HepG2 (cell line): Measurements from ENCODE around the gene SYNGR2. TPM values are rescaled to one million over a fixed set of nuclear protein-coding genes. Genes with fewer than 3 reads are reported as not detected.
A peak's percentile ranks its signal among the peaks of the same experiment; 100 is the strongest.

Experiments used
- CBX1 ChIP-seq: IDR thresholded peaks from one replicate; pipeline ENCODE4 v1.6.1; 2016; ENCODE audit warnings: antibody characterized with exemption, low read depth
- CREM ChIP-seq, 2 experiments: sonication (generic) in 1 of 2; formaldehyde crosslinking in 1 of 2; IDR thresholded peaks; 2 replicates each; pipeline versions ENCODE4 v1.4.0 to v1.6.1; 2016 to 2020; ENCODE audit warnings: antibody characterized with exemption in 1 of 2, mild to moderate bottlenecking in 1 of 2, missing genetic modification reagents in 1 of 2
- GZF1 ChIP-seq: sonication (generic); formaldehyde crosslinking; IDR thresholded peaks from 2 replicates; pipeline ENCODE4 v1.5.1; 2020; ENCODE audit warnings: mild to moderate bottlenecking, missing genetic modification reagents
- HMG20A ChIP-seq: IDR thresholded peaks from 2 replicates; pipeline ENCODE4 v1.6.1; 2016; ENCODE audit warnings: borderline replicate concordance
- HOXA7 ChIP-seq: sonication (generic); formaldehyde crosslinking; IDR thresholded peaks from 2 replicates; pipeline ENCODE4 v1.8.1; 2022; ENCODE audit warnings: mild to moderate bottlenecking, missing genetic modification reagents, moderate library complexity
- KDM6A ChIP-seq: IDR thresholded peaks from 2 replicates; pipeline ENCODE4 v1.6.1; 2016; ENCODE audit warnings: low read depth
- PHB2 ChIP-seq: fragments of 450-650 bp; IDR thresholded peaks from 2 replicates; pipeline ENCODE4 v1.6.1; 2018; ENCODE audit not compliant: partially characterized antibody
- STAG1 ChIP-seq: sonication (generic); formaldehyde crosslinking; IDR thresholded peaks from 2 replicates; pipeline ENCODE4 v1.4.0; 2020; ENCODE audit warnings: missing genetic modification reagents
- XRCC5 ChIP-seq: fragments of 200-400 bp; formaldehyde crosslinking; optimal IDR thresholded peaks from 2 replicates; pipeline ENCODE3; 2017; ENCODE audit warnings: mild to moderate bottlenecking, low read length
- ZNF230 ChIP-seq: sonication (generic); formaldehyde crosslinking; IDR thresholded peaks from 2 replicates; pipeline ENCODE4 v1.4.0; 2020; ENCODE audit warnings: mild to moderate bottlenecking, missing genetic modification reagents
- ZNF331 ChIP-seq: sonication (generic); formaldehyde crosslinking; IDR thresholded peaks from 2 replicates; pipeline ENCODE4 v1.4.0; 2020; ENCODE audit warnings: missing genetic modification reagents
- ZNF382 ChIP-seq: sonication (generic); formaldehyde crosslinking; IDR thresholded peaks from 2 replicates; pipeline ENCODE4 v1.5.0; 2020; ENCODE audit warnings: missing genetic modification reagents, mild to moderate bottlenecking, borderline replicate concordance
- ZNF510 ChIP-seq: sonication (generic); formaldehyde crosslinking; IDR thresholded peaks from 2 replicates; pipeline ENCODE4 v1.4.0; 2020; ENCODE audit warnings: low read depth, mild to moderate bottlenecking, missing genetic modification reagents
- ZNF530 ChIP-seq: sonication (generic); formaldehyde crosslinking; IDR thresholded peaks from 2 replicates; pipeline ENCODE4 v1.5.0; 2020; ENCODE audit warnings: low read depth, mild to moderate bottlenecking, missing genetic modification reagents
- ZNF570 ChIP-seq: sonication (generic); formaldehyde crosslinking; IDR thresholded peaks from 2 replicates; pipeline ENCODE4 v1.4.0; 2020; ENCODE audit warnings: mild to moderate bottlenecking, missing genetic modification reagents, borderline replicate concordance
- ZSCAN25 ChIP-seq: sonication (generic); formaldehyde crosslinking; IDR thresholded peaks from 2 replicates; pipeline ENCODE4 v1.8.0; 2022; ENCODE audit warnings: mild to moderate bottlenecking, missing genetic modification reagents
- polyA plus RNA-seq, 8 experiments: library from polyadenylated mRNA; depleted of rRNA in 3 of 8; stranded (reverse) in 7 of 8; unstranded in 1 of 8; fragments of >200 nt; fragmentation: Illumina TruSeq in 4 of 8; extraction: Trizol in 4 of 8; gene quantifications; 2 replicates each; pipeline versions ENCODE4 v1.2.1 to v1.2.3, GENCODE V29; 2011 to 2016; ENCODE audit warnings: low read depth in 4 of 8, missing spikeins in 1 of 8, mixed read lengths in 1 of 8; ENCODE audit not compliant: insufficient read depth in 1 of 8
- total RNA-seq, 5 experiments: library from RNA; depleted of rRNA; stranded (reverse); fragments of >200 nt; fragmentation: Illumina TruSeq; extraction: Trizol; gene quantifications; 2 replicates each; pipeline ENCODE4 v1.2.3, GENCODE V29; 2016; ENCODE audit warnings: low read depth in 1 of 5
- TF ChIP-seq, protein P1 (sequence below): sonication (generic); formaldehyde crosslinking; IDR thresholded peaks from 2 replicates; pipeline ENCODE4 v1.5.1; 2020; ENCODE audit warnings: missing genetic modification reagents, mild to moderate bottlenecking, borderline replicate concordance
- TF ChIP-seq, protein P2 (sequence below): sonication (generic); formaldehyde crosslinking; IDR thresholded peaks from 2 replicates; pipeline ENCODE4 v1.4.0; 2020; ENCODE audit warnings: missing genetic modification reagents
- TF ChIP-seq, protein P3 (sequence below): sonication (generic); formaldehyde crosslinking; IDR thresholded peaks from 2 replicates; pipeline ENCODE4 v1.4.0; 2020; ENCODE audit warnings: missing genetic modification reagents
- TF ChIP-seq, protein P4 (sequence below): sonication (generic); formaldehyde crosslinking; conservative IDR thresholded peaks from 2 replicates; pipeline ENCODE4 v1.4.0; 2020; ENCODE audit warnings: missing genetic modification reagents

SYNGR2 gene
- total and polyA plus RNA-seq, 2 of the 13 experiments (the other 11 are each of a cell fraction or from before 2014, with no cell fraction given) = 46.7 to 170 TPM

DNA sequence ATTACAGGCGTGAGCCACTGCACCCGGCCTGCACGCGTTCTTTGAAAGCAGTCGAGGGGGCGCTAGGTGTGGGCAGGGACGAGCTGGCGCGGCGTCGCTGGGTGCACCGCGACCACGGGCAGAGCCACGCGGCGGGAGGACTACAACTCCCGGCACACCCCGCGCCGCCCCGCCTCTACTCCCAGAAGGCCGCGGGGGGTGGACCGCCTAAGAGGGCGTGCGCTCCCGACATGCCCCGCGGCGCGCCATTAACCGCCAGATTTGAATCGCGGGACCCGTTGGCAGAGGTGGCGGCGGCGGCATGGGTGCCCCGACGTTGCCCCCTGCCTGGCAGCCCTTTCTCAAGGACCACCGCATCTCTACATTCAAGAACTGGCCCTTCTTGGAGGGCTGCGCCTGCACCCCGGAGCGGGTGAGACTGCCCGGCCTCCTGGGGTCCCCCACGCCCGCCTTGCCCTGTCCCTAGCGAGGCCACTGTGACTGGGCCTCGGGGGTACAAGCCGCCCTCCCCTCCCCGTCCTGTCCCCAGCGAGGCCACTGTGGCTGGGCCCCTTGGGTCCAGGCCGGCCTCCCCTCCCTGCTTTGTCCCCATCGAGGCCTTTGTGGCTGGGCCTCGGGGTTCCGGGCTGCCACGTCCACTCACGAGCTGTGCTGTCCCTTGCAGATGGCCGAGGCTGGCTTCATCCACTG, 45.8 kb downstream of the SYNGR2 start, which contains the start of gene BIRC5 (continued):
- TF ChIP-seq ZNF230 = peak; percentile 92
- TF ChIP-seq ZNF570 (CRISPR knock-in tag) = peak; percentile 47; the same call in 1 of the 2 replicates
- TF ChIP-seq KDM6A (CRISPR knock-in tag) = no peak
- peak; percentile 75; the same call in 1 of the 2 replicates for TF ChIP-seq CREM (IDR thresholded peaks at IDR 0.05)
- no peak for TF ChIP-seq CREM (CRISPR knock-in tag; IDR thresholded peaks at IDR 0.05)
- TF ChIP-seq HMG20A = no peak
- TF ChIP-seq CBX1 = no peak
- TF ChIP-seq ZNF331 (CRISPR knock-in tag) = peak; percentile 91
- no peak for TF ChIP-seq ZSCAN25
- TF ChIP-seq, protein P1, sequence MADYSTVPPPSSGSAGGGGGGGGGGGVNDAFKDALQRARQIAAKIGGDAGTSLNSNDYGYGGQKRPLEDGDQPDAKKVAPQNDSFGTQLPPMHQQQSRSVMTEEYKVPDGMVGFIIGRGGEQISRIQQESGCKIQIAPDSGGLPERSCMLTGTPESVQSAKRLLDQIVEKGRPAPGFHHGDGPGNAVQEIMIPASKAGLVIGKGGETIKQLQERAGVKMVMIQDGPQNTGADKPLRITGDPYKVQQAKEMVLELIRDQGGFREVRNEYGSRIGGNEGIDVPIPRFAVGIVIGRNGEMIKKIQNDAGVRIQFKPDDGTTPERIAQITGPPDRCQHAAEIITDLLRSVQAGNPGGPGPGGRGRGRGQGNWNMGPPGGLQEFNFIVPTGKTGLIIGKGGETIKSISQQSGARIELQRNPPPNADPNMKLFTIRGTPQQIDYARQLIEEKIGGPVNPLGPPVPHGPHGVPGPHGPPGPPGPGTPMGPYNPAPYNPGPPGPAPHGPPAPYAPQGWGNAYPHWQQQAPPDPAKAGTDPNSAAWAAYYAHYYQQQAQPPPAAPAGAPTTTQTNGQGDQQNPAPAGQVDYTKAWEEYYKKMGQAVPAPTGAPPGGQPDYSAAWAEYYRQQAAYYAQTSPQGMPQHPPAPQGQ (CRISPR knock-in tag) = no peak; the same call in 1 of the 2 replicates
- TF ChIP-seq ZNF530 (CRISPR knock-in tag) = no peak
- peak; percentile 89; the same call in 1 of the 2 replicates for TF ChIP-seq ZNF510
- no peak for TF ChIP-seq ZNF382 (CRISPR knock-in tag)
- peak; percentile 6; the same call in 1 of the 2 replicates for TF ChIP-seq STAG1 (CRISPR knock-in tag)
- TF ChIP-seq PHB2 = no peak
- TF ChIP-seq, protein P2, sequence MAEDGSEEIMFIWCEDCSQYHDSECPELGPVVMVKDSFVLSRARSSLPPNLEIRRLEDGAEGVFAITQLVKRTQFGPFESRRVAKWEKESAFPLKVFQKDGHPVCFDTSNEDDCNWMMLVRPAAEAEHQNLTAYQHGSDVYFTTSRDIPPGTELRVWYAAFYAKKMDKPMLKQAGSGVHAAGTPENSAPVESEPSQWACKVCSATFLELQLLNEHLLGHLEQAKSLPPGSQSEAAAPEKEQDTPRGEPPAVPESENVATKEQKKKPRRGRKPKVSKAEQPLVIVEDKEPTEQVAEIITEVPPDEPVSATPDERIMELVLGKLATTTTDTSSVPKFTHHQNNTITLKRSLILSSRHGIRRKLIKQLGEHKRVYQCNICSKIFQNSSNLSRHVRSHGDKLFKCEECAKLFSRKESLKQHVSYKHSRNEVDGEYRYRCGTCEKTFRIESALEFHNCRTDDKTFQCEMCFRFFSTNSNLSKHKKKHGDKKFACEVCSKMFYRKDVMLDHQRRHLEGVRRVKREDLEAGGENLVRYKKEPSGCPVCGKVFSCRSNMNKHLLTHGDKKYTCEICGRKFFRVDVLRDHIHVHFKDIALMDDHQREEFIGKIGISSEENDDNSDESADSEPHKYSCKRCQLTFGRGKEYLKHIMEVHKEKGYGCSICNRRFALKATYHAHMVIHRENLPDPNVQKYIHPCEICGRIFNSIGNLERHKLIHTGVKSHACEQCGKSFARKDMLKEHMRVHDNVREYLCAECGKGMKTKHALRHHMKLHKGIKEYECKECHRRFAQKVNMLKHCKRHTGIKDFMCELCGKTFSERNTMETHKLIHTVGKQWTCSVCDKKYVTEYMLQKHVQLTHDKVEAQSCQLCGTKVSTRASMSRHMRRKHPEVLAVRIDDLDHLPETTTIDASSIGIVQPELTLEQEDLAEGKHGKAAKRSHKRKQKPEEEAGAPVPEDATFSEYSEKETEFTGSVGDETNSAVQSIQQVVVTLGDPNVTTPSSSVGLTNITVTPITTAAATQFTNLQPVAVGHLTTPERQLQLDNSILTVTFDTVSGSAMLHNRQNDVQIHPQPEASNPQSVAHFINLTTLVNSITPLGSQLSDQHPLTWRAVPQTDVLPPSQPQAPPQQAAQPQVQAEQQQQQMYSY = no peak
- peak; percentile 81; the same call in 1 of the 2 replicates for TF ChIP-seq HOXA7
- no peak for TF ChIP-seq XRCC5
- TF ChIP-seq, protein P3, sequence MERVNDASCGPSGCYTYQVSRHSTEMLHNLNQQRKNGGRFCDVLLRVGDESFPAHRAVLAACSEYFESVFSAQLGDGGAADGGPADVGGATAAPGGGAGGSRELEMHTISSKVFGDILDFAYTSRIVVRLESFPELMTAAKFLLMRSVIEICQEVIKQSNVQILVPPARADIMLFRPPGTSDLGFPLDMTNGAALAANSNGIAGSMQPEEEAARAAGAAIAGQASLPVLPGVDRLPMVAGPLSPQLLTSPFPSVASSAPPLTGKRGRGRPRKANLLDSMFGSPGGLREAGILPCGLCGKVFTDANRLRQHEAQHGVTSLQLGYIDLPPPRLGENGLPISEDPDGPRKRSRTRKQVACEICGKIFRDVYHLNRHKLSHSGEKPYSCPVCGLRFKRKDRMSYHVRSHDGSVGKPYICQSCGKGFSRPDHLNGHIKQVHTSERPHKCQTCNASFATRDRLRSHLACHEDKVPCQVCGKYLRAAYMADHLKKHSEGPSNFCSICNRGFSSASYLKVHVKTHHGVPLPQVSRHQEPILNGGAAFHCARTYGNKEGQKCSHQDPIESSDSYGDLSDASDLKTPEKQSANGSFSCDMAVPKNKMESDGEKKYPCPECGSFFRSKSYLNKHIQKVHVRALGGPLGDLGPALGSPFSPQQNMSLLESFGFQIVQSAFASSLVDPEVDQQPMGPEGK (CRISPR knock-in tag) = peak; percentile 50; the same call in 1 of the 2 replicates
- TF ChIP-seq GZF1 = peak; percentile 69; the same call in 1 of the 2 replicates
- TF ChIP-seq, protein P4, sequence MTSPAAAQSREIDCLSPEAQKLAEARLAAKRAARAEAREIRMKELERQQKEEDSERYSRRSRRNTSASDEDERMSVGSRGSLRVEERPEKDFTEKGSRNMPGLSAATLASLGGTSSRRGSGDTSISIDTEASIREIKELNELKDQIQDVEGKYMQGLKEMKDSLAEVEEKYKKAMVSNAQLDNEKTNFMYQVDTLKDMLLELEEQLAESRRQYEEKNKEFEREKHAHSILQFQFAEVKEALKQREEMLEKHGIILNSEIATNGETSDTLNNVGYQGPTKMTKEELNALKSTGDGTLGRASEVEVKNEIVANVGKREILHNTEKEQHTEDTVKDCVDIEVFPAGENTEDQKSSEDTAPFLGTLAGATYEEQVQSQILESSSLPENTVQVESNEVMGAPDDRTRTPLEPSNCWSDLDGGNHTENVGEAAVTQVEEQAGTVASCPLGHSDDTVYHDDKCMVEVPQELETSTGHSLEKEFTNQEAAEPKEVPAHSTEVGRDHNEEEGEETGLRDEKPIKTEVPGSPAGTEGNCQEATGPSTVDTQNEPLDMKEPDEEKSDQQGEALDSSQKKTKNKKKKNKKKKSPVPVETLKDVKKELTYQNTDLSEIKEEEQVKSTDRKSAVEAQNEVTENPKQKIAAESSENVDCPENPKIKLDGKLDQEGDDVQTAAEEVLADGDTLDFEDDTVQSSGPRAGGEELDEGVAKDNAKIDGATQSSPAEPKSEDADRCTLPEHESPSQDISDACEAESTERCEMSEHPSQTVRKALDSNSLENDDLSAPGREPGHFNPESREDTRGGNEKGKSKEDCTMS (CRISPR knock-in tag) = no peak
